Erythroblast (primary cell): ENCODE results near the gene LRRC3.

Experiments used
- GATA1 ChIP-seq: IDR thresholded peaks from 2 replicates; pipeline ENCODE4 v1.6.1; 2011; ENCODE audit warnings: low read depth, mild to moderate bottlenecking, control low read depth, low read length, moderate library complexity
- POLR2A ChIP-seq: IDR thresholded peaks from 2 replicates; pipeline ENCODE4 v1.6.1; 2011; ENCODE audit warnings: mild to moderate bottlenecking, low read length

GRCh38 chr21:44461005-44461404 is 5.7 kb downstream of the LRRC3 start:
- no peak for TF ChIP-seq POLR2A
- TF ChIP-seq GATA1, result no peak
